PC-9 (cell line): ENCODE results near the gene TSPAN10. TPM values are rescaled to one million over a fixed set of nuclear protein-coding genes. Genes with fewer than 3 reads are reported as not detected.

Experiments used
- BruUV-seq: library from RNA; stranded (reverse); fragments of 400-500 nt; replicated peaks from 2 replicates; lab custom pipeline; 2021; lab: Mats Ljungman, UMichigan
- CTCF ChIA-PET: fragments of 300-600 bp; sonication (Branson Sonifier 250); formaldehyde crosslinking; loops from one replicate; lab custom pipeline; 2022; ENCODE audit warnings: antibody characterized with exemption; lab: Charles Lee
- POLR2A ChIA-PET: fragments of 300-600 bp; sonication (Branson Sonifier 250); formaldehyde crosslinking; loops from one replicate; lab custom pipeline; 2022; ENCODE audit warnings: antibody characterized with exemption; ENCODE audit not compliant: unreplicated experiment; lab: Charles Lee
- DNase-seq, 2 experiments: peaks; one replicate each; pipeline versions ENCODE4 v3.0.0 to v3.0.0-alpha.2; 2015 to 2022; ENCODE audit warnings: mixed read lengths in 1 of 2
- H2AFZ ChIP-seq: fragments of 200-600 bp; sonication (generic); 2 replicates; pipeline ENCODE4 v1.8.1; 2017; ENCODE audit warnings: antibody characterized with exemption
- H3F3A ChIP-seq: fragments of 200-600 bp; sonication (generic); 2 replicates; pipeline ENCODE4 v1.8.1; 2017; ENCODE audit warnings: antibody characterized with exemption, mild to moderate bottlenecking, low read depth; ENCODE audit not compliant: insufficient read depth
- H3K27ac ChIP-seq: fragments of 200-600 bp; sonication (generic); 2 replicates; pipeline ENCODE4 v1.6.1; 2016; ENCODE audit warnings: mixed run types
- H3K27me3 ChIP-seq: fragments of 200-600 bp; sonication (generic); 2 replicates; pipeline ENCODE4 v1.6.1; 2016; ENCODE audit warnings: low read depth, mixed run types; ENCODE audit not compliant: insufficient read depth
- H3K36me3 ChIP-seq: fragments of 200-600 bp; sonication (generic); 2 replicates; pipeline ENCODE4 v1.6.1; 2016; ENCODE audit warnings: low read depth, mixed run types
- H3K4me1 ChIP-seq: fragments of 200-600 bp; sonication (generic); replicated peaks from 2 replicates; pipeline ENCODE4 v1.6.1; 2016; ENCODE audit warnings: mixed run types; ENCODE audit not compliant: insufficient read depth
- H3K4me2 ChIP-seq: fragments of 200-600 bp; sonication (generic); 2 replicates; pipeline ENCODE4 v1.6.1; 2017; ENCODE audit warnings: mixed run types
- H3K4me3 ChIP-seq: fragments of 200-600 bp; sonication (generic); 2 replicates; pipeline ENCODE4 v1.6.1; 2016; ENCODE audit warnings: mixed run types
- H3K79me2 ChIP-seq: fragments of 200-600 bp; sonication (generic); 2 replicates; pipeline ENCODE4 v1.6.1; 2017; ENCODE audit warnings: low read depth, mixed run types
- H3K9me2 ChIP-seq: fragments of 200-600 bp; sonication (generic); 2 replicates; pipeline ENCODE4 v1.8.1; 2017; ENCODE audit warnings: mild to moderate bottlenecking; ENCODE audit not compliant: insufficient read depth
- H3K9me3 ChIP-seq: fragments of 200-600 bp; sonication (generic); 2 replicates; pipeline ENCODE4 v1.8.1; 2016; ENCODE audit warnings: low read depth; ENCODE audit not compliant: insufficient read depth
- H4K20me1 ChIP-seq: fragments of 200-600 bp; sonication (generic); 2 replicates; pipeline ENCODE4 v1.8.1; 2017; ENCODE audit not compliant: insufficient read depth
- EZH2 ChIP-seq: fragments of 200-600 bp; sonication (generic); IDR thresholded peaks from 2 replicates; pipeline ENCODE4 v1.8.0; 2017; ENCODE audit warnings: antibody characterized with exemption, low read depth
- intact Hi-C: fragments of 100-400 bp; cut with micrococcal nuclease; formaldehyde crosslinking; loops from one replicate; pipeline ENCODE4 v1.10.0; 2022; ENCODE audit not compliant: unreplicated experiment
- total RNA-seq: library from RNA; stranded (reverse); gene quantifications from 2 replicates; pipeline ENCODE4 v1.2.3, GENCODE V29; 2021
- TF ChIP-seq, protein P1 (sequence below): fragments of 200-600 bp; sonication (generic); conservative IDR thresholded peaks from 2 replicates; pipeline ENCODE4 v1.6.1; 2017; ENCODE audit warnings: mixed run types, antibody characterized with exemption, mild to moderate bottlenecking, moderate library complexity

Gene TSPAN10
- total RNA-seq, 1 experiment from 2014 or later: 8.6 TPM

DNA sequence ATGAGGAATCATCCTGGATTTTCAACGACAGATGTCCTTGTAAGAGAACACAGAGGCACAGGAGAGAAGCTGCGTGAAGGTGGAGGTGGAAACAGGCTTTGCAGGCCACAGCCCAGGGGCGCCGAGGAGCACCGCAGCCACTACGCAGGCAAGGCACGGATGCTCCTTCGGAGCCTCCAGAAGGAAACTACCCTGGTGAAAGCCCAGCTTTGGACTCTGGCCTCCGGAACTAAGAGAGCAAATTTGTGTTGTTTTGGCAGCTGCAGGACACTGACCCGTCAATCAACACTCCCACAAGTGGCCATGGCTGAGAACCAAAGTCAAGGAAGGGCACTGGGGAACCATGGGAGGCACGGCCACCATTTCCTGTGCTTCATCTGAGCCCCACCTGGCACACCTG is 43.2 kb downstream of the TSPAN10 start:
- H3K79me2 ChIP-seq: peaks cover 32% of the 10 kb centered on the region
- ChIA-PET CTCF (no interaction called here), POLR2A (no interaction called here)
- H3K36me3 ChIP-seq: no peaks in the 10 kb centered on the region
- intact Hi-C loops: loop anchor here (5.0 kb wide), 2 partner anchors 43 to 342 kb away; partner anchors contain the start of genes CENPX, LRRC45, NPLOC4 and TSPAN10
- peaks cover 10% of the 10 kb centered on the region; the same call in 1 of the 2 replicates for H3F3A ChIP-seq
- peaks cover under 1% of the 10 kb centered on the region for H4K20me1 ChIP-seq
- no TSS peak for BruUV-seq
- no peak for DNase-seq
- H2AFZ ChIP-seq: no peak overlapping the region
- no peaks in the 10 kb centered on the region for H3K27me3 ChIP-seq
- no peak overlapping the region for H3K4me2 ChIP-seq
- no peak for TF ChIP-seq EZH2
- TF ChIP-seq, protein P1, sequence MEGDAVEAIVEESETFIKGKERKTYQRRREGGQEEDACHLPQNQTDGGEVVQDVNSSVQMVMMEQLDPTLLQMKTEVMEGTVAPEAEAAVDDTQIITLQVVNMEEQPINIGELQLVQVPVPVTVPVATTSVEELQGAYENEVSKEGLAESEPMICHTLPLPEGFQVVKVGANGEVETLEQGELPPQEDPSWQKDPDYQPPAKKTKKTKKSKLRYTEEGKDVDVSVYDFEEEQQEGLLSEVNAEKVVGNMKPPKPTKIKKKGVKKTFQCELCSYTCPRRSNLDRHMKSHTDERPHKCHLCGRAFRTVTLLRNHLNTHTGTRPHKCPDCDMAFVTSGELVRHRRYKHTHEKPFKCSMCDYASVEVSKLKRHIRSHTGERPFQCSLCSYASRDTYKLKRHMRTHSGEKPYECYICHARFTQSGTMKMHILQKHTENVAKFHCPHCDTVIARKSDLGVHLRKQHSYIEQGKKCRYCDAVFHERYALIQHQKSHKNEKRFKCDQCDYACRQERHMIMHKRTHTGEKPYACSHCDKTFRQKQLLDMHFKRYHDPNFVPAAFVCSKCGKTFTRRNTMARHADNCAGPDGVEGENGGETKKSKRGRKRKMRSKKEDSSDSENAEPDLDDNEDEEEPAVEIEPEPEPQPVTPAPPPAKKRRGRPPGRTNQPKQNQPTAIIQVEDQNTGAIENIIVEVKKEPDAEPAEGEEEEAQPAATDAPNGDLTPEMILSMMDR: no peak
- H3K9me2 ChIP-seq: no peaks in the 10 kb centered on the region
- no peaks in the 10 kb centered on the region for H3K9me3 ChIP-seq
- no peak overlapping the region for H3K27ac ChIP-seq
- no peak overlapping the region for H3K4me3 ChIP-seq
- peaks cover under 1% of the 10 kb centered on the region; the same call in 1 of the 2 replicates for H3K4me1 ChIP-seq

DNA sequence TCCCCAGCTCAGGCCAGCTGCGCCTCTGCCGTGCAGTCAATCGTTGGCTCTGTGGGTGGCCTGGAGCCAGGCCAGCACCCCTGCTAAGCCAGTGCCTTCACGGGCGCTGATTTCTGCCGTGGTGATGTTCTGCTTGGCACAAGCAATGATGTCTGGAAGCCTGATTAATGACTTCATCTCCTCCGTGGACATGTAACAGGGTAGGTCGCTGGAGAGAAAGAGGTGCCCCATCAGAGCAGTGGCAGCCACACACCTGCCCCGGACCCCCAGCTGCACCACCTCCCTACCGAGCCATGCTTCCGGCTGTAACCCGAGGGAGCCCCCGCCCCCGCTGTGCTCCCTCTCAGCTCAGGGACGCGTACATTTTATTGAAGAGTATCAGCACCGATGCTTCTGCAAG is 44.7 kb downstream of the TSPAN10 start:
- H3K27ac ChIP-seq: no peak overlapping the region
- no peak overlapping the region for H3K4me3 ChIP-seq

DNA sequence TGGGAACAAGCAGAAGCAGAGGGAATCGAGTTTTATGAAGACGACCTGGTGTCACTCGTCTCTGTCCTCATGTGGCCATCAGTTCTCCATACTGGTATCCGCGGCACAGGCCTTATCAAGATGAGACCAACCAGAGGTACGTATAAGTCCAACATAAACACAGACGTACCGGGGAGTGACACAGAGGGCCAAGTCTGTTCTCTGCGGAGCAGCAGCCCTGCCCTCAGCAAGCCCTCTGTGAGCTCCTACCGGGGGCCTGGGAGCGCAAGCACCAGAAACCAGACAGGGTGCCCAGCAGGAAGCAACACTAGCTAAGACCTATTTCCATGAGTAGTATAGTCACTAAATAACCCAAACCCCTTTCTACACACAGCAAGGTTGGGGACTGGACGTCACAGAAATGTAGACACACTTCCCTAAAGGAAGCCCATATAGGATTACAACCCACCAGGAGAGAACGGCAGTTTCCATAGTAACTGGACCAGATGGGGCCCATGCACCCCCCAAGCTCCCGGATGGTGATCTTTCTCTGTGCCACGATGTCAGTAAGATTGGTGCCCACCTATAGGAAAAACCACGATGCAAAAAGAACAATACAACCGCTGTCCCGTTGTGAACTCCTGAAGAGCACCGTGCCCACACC is 45.7 kb downstream of the TSPAN10 start:
- no peaks in the 10 kb centered on the region for H3K36me3 ChIP-seq
- no peaks in the 10 kb centered on the region for H3K9me2 ChIP-seq
- no peaks in the 10 kb centered on the region for H3K9me3 ChIP-seq
- peaks cover 55% of the 10 kb centered on the region for H3K79me2 ChIP-seq
- peaks cover 5% of the 10 kb centered on the region for H3K4me1 ChIP-seq
- DNase-seq: no peak
- no TSS peak for BruUV-seq
- peak overlapping the region; percentile 84 for H3K4me2 ChIP-seq
- ChIA-PET POLR2A (interaction anchor here (0.7 kb wide), 2 partner anchors 16 to 116 kb away, joined by 3 read pairs; no protein-coding TSS in a partner anchor), CTCF (interaction anchor here (0.6 kb wide), 1 partner anchor 85 kb away, joined by 13 read pairs; no protein-coding TSS in a partner anchor)
- H3K27me3 ChIP-seq: no peaks in the 10 kb centered on the region
- intact Hi-C loops: loop anchor here (5.0 kb wide), 2 partner anchors 45 to 340 kb away; partner anchors contain the start of genes CENPX, LRRC45, NPLOC4 and TSPAN10
- H2AFZ ChIP-seq: no peak overlapping the region
- H3K4me3 ChIP-seq: peak overlapping the region; percentile 93
- no peak overlapping the region for H3K27ac ChIP-seq
- no peak for TF ChIP-seq EZH2
- TF ChIP-seq, protein P1: no peak
- peaks cover 11% of the 10 kb centered on the region; the same call in 1 of the 2 replicates for H3F3A ChIP-seq
- peaks cover 13% of the 10 kb centered on the region for H4K20me1 ChIP-seq

More for the DNA sequence above, 44.7 kb downstream of the TSPAN10 start:
- no peak for DNase-seq
- ChIA-PET CTCF (no interaction called here), POLR2A (interaction anchor here (0.5 kb wide), 1 partner anchor 44 kb away, joined by 7 read pairs; no protein-coding TSS in a partner anchor)
- TF ChIP-seq EZH2: no peak
- TF ChIP-seq, protein P1: no peak
- no peaks in the 10 kb centered on the region for H3K9me3 ChIP-seq
- peaks cover 13% of the 10 kb centered on the region for H4K20me1 ChIP-seq
- peaks cover 11% of the 10 kb centered on the region; the same call in 1 of the 2 replicates for H3F3A ChIP-seq
- peaks cover 47% of the 10 kb centered on the region for H3K79me2 ChIP-seq
- H3K9me2 ChIP-seq: no peaks in the 10 kb centered on the region
- H3K36me3 ChIP-seq: no peaks in the 10 kb centered on the region
- H3K4me2 ChIP-seq: no peak overlapping the region
- peaks cover 5% of the 10 kb centered on the region for H3K4me1 ChIP-seq
- no peaks in the 10 kb centered on the region for H3K27me3 ChIP-seq
- no TSS peak for BruUV-seq
- intact Hi-C loops: loop anchor here (5.0 kb wide), 2 partner anchors 44 to 341 kb away; partner anchors contain the start of genes CENPX, LRRC45, NPLOC4 and TSPAN10
- no peak overlapping the region for H2AFZ ChIP-seq
